ENCODE results near the gene PRKCE.

GRCh38 chr2:45734952-45735351, 83.5 kb downstream of the PRKCE start:
- TF ChIP-seq TCF12 (IDR thresholded peaks at IDR 0.05), result no peak
- no peak for TF ChIP-seq CTCF (IDR thresholded peaks at IDR 0.05)
- no peak for TF ChIP-seq TAF1 (IDR thresholded peaks at IDR 0.05; ENCODE audit: borderline replicate concordance, low read depth, low read length)

All from SK-N-SH (cell line).